ENCODE measurements around the gene TMC6.
"Not testable (repeated sequence)": the region's sequence is repeated elsewhere in the genome, so short reads cannot be mapped to it uniquely, and the experiment has no call there.

Gene TMC6

DNA sequence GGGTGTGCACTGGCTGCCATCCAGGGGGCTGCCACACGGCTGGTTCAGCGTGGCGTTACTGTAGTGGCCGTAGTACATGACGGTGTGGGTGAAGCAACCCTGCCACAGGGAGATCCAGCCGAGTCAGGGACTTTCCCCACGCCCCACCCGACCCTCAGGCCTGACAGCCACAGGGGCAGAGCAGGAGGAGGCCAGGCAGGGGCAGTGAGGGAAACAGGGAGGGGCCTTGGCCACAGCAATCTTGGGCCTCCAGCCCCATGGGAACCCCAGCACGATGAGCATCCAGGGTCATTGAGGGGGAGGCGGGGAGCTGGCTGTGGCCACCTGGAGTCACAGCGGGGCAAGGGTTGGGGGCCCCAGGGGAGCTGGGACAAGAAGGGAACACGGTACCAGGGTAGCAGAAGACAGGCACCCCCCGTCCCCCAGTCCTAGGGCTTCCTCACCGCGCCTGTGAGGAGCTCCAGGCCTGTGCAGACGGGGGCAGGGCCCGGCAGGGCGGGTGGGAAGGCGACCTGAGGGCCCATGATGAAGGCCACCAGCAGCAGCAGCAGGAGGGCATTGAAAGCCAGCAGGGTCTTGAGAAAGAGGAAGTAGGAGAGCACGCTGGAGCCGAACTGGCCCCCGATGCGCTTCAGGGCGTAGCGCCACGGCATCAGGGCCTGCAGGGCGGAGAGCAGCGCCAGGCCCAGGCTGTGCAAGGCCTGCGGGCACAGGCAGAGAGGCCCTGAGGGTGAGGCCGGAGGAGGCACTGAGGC, 4.3 kb downstream of the TMC6 start:
- no peak for DNase-seq (ENCODE audit: low spot score)

DNA sequence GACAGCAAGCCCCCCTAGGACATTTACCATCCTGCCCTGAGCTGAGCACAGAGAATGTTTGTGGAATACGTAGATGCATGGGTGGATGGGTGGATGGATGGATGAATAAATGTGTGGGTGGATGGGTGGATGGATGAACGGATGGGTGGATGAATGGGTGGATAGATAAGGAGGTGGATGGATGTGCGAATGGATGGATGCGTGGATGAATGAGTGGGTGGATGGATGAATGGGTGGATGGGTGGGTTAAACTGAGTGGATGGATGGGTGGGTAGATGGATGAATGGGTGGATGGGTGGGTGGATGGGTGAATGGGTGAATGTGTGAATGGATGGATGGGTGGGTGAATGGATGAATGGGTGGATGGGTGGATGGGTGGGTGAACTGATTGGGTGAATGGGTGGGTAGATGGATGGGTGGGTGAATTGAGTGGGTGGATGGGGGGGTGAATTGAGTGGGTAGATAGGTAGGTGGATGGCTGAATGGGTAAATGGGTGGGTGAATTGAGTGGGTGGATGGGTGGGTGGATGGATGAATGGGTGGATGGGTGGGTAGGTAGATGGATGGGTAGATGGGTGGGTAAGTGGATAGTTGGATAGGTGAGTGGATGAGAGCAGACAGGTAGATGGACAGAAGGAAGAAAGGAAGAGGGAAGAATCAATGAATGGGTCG, 5.2 kb downstream of the TMC6 start:
- DNase-seq (ENCODE audit: low spot score), result no peak

- no peak for DNase-seq (ENCODE audit: low spot score)
Measured at GRCh38 chr17:78122931-78123249, 5.7 kb downstream of the TMC6 start.

GRCh38 chr17:78122216-78122930, 6.2 kb downstream of the TMC6 start:
- DNase-seq (ENCODE audit: low spot score), result no peak

GRCh38 chr17:78121801-78122215, 6.7 kb downstream of the TMC6 start:
- DNase-seq (ENCODE audit: low spot score), result no peak

- DNase-seq (ENCODE audit: low spot score), result no peak
Measured at GRCh38 chr17:78120971-78121800, 7.4 kb downstream of the TMC6 start.

DNA sequence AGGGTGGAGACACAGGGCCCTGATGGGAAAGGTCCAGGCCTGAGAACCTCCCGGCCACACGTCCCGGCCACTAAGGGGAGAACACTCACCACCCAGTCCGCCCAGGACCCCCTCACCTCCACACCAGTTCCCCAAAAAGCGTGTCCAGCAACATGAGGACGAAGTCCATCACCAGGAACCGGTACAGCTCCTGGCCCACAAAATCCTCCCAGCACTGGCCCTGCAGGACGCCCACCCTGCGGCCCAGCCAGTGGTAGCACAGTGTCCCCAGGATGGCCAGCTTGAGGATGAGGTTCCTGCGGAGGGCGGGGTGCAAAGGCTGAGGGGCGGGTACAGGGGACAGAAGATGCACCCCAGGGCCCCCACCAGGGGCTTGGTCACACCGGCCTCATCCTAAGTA, 8.0 kb downstream of the TMC6 start:
- DNase-seq (ENCODE audit: low spot score), result no peak

- DNase-seq (ENCODE audit: low spot score), result no peak
Measured at GRCh38 chr17:78118801-78119241, 9.7 kb downstream of the TMC6 start.

GRCh38 chr17:78117027-78117981, 11.3 kb downstream of the TMC6 start:
- no peak for DNase-seq (ENCODE audit: low spot score)

DNA sequence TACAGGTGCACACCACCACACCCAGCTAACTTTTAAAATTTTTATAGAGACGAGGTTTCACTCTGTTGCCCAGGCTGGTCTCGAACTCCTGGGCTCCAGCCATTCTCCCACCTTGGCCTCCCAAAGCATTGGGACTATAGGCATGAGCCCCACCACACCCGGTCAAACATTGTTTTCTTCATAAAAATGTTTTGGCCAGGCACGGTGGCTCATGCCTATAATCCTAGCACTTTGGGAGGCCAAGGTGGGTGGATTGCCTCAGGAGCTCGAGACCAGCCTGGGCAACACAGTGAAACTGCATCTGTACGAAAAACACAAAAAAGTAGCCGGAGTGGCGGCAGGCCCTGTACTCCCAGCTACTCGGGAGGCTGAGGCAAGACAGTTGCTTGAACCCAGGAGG, 12.1 kb downstream of the TMC6 start:
- DNase-seq (ENCODE audit: low spot score), result no peak

DNA sequence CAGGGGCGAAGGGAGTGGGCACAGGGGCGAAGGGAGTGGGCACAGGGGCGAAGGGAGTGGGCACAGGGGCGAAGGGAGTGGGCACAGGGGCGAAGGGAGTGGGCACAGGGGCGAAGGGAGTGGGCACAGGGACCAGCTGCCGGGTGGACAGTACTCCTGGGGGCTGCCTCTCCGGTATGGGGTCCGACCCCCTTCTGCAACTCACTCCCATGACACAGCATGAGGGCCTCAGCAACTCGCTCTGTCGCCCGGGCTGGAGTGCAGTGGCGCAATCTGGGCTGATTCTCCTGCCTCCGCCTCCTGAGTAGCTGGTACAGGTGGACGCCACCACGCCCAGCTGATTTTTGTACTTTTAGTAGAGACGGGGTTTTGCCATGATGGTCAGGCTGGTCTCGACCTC, 12.8 kb downstream of the TMC6 start:
- DNase-seq (ENCODE audit: low spot score), result not testable (repeated sequence)

GRCh38 chr17:78114831-78115723, 13.5 kb downstream of the TMC6 start:
- no peak for DNase-seq (ENCODE audit: low spot score)

DNA sequence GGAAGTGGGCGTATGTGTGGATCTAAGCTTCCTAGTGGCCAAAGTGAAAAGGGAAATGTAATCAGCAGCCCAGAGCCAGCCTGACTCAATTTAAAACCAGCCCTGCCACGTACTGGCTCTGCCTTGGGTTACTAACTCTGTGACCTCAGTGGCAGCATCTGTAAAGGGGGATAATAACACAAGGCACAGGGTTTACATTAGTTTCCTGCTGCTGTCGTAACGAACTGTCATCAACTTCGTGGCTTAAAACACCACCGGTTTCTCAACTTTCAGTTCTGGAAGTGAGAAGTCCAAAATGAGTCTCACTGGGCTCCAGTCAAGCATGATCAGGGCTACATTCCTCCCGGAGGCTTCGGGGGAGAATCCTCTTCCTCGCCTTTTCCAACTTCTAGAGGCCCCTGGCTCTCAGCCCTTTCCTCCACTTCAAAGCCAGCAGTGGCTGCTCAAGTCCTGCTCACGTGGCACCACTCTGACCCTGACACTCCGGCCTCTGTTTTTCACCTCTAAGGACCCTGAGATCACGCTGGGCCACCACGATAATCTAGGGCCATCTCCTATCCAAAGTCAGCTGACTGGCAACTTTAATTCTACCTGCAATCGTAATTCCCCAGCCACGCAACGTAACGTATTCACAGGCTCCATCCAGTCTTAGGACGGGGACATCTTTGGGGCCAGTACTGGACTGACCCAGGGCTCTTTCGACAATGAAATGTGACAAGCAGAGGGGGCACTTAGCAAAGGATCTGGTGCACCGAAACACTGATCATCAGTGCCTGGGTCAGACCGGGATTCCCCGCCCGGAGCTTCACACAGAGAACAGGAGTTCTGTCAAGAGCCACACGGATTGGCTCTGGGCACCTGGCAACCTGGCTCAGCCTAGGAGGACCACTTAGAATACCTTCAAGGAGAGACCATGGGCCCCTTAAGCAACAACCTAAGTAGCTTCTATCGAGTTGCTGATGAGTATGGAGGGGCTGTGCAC, 14.5 kb downstream of the TMC6 start:
- DNase-seq (ENCODE audit: low spot score), result no peak

GRCh38 chr17:78112518-78113471, 15.8 kb downstream of the TMC6 start:
- peak; percentile 87 for DNase-seq (ENCODE audit: low spot score)

DNA sequence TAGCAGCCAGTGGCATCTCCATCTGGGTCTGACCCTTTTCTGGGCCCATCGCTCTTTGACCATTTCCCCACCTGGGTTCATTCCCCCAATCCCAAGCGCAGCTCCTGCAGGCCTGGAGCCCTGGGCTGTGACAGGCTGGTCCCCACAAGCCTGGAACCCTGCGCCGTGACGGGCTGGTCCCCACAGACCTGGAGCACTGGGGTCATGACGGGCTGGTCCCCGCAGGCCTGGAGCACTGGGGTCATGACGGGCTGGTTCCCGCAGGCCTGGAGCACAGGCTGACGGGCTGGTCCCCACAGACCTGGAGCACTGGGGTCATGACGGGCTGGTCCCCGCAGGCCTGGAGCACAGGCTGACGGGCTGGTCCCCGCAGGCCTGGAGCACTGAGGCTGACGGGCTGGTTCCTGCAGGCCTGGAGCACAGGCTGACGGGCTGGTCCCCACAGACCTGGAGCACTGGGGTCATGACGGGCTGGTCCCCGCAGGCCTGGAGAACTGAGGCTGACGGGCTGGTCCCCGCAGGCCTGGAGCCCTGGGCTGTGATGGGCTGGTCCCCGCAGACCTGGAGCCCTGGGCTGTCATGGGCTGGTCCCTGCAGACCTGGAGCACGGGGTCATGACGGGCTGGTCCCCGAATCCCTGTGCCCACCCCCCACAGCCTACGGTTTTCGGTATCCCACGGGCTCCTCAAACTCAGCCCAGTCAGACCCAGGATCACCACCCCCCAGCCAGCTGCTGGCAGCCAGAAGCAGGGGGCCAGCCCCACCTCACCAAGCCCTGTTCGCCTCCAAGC, 16.6 kb downstream of the TMC6 start:
- no peak for DNase-seq (ENCODE audit: low spot score)

DNA sequence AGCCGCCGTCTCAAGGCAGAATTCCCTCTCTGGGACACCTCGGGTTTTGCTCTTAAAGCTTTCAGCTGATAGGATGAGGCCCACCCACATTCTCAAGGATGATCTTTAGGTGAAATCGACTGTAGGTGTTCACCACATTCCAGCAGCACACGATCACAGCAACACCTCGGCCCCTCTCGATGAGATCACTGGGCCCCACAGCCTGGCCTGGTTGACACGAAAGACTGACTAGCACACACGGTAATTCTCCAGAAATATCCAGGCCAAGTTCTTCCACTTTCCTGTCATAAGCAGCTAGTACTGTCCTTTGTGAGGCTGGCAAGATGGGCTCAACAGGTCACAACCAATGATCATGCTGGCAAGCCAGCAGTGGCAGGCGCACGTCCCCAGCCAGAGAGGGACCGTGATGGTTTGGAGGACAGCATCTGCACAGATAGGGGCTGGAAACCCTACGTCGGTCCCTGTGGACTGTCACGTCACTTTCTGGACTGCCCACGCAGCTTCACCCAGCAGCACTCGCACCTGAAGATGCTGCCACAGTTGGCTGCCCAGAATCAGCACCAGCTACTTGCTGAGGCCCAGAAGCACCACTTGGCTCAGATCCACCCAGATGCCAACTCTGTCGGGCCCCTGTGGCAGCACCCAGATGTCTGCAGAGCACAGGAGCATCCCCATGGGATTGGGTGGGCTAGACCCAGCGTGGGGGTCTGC, 17.4 kb downstream of the TMC6 start:
- no peak for DNase-seq (ENCODE audit: low spot score)

Data from AG08395 (cell line).